Ecto neural progenitor cell (in vitro differentiated cells): ENCODE data around the gene PTGER4.
A peak's percentile ranks its signal among the peaks of the same experiment; 100 is the strongest.

Experiments
- DNase-seq: peaks from one replicate; pipeline ENCODE4 v3.0.0-alpha.2; 2018; ENCODE audit warnings: low spot score

PTGER4 gene

DNA sequence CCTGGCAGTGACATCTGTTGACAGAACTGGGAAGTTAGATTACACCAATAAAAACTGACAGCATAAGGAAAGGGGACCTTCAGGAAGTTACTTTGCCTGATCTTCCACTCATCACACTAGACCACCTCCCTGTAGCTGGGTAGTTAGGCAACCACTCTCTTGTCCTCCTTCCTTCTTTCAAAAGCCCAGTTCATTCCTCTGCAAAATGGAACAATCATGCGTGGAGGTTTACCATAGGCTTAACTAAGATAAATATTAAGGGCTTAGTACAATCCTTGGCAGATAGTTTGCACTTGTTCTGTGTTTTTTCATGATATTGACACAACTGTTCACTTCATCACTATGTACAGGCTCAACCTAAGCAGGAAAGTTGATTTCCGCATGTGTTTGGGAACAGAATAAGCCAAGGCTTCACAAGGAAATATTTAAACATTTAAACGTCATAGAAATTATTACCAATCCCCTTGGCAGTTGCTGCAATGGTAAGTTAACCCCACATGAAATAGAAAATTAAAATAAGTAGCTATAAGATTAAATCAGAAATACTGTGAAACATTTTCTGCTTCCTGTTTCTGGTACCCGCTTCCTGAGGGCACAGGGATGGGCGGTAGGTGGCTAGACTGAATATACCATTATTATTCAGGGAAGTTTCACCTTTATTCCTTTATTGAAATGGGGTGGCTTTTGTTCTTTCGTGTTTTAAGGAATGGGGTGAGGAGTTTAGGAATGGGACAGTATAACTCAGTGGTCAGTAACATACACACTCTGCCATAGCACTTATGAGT, 9.9 kb upstream of the PTGER4 start:
- DNase-seq = no peak

DNA sequence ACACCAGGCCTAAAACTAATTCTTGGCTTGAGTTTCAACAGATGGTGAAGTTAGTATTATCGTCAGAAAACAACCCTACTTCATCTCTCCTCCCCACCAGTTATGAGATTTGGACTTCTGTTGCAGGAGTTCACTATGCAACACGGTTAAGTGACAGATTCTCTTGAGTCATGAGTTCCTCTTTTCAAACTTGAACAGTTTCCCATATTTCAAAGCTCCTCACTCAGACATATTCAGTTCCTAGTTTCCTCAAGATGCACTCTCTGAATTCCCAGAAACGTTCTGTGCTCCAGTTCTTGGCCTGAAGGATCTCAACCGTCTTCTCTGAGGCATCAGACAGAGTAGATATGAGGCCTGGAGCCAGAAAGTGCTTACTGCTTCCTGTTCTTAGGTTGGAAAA, 7.3 kb upstream of the PTGER4 start:
- no peak for DNase-seq

- no peak for DNase-seq
Measured at GRCh38 chr5:40674661-40675235, 5.0 kb upstream of the PTGER4 start.

GRCh38 chr5:40675396-40676133, 4.2 kb upstream of the PTGER4 start:
- DNase-seq = no peak

DNA sequence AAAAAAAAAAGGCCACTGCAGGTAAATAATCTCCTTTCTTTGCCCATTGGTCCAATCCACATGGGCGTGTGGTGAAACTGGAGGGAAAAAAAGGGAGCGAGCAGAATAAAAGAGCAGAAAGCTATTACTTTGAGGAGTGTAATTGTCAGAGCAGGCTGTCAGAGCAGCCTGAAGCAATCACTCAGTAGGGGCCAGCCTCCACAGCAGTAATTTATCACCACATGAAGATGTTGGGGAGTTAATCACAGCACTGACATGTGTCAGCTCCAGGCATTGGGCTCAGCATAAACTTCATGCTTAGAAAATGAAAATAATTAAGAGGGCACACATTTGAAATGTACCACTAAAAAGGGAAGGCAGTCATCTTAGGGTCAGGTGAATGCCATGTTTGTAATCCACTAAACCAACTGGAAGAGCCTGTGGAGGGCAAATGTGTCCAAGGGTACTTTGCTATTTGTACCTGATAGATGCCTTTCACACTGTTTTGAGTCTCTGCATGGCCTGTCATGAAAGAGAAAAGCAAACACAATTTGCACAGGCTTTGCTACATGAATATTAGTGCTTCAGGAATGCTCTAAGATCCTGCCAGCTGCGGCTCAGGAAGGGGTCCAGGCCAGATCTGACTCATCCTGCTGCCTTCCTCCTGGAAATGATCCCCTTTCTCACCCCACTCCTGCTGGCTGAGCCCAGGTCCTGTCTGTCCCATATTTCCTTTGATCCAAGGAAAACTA, 2.9 kb upstream of the PTGER4 start:
- no peak for DNase-seq

DNA sequence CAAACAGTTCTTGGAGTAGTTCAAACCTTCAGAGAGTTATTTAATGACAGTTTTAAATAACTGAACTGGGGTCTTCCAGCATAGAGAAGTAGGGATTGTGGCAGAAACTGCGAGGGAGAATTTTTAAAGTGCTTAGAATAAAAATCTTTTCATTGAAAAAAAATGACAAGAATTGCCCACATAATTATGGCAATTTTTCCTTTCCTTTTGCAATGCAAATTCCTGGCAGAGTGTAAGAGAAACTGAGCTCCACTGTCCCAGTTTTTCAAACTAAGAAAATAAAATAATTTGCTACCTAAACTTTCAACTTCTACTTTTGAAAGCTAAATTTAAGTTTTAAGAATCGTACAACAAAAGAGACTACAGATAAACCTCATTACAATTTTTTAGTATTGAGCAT, 2.3 kb upstream of the PTGER4 start:
- no peak for DNase-seq

DNA sequence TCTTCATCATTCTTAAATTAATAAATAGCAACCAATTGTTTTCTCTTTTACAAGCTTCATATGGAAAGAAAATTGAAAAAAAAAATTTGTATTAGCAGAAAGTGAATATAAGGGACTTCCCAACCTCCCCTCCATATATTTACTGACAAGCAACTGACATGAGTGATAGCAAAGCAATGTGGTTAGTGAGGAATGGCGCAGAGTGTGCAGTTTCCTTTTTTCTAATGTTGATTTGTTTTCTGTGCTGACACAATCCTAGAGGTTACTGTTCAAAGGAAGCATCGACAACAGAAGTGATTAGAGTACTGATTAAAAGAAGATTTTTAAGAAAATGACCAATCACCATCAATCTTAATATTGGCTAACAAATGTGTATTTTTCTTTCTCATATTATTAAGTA, 1.7 kb upstream of the PTGER4 start:
- no peak for DNase-seq

- no peak for DNase-seq
Measured at GRCh38 chr5:40678460-40679147, 1.1 kb upstream of the PTGER4 start.

DNA sequence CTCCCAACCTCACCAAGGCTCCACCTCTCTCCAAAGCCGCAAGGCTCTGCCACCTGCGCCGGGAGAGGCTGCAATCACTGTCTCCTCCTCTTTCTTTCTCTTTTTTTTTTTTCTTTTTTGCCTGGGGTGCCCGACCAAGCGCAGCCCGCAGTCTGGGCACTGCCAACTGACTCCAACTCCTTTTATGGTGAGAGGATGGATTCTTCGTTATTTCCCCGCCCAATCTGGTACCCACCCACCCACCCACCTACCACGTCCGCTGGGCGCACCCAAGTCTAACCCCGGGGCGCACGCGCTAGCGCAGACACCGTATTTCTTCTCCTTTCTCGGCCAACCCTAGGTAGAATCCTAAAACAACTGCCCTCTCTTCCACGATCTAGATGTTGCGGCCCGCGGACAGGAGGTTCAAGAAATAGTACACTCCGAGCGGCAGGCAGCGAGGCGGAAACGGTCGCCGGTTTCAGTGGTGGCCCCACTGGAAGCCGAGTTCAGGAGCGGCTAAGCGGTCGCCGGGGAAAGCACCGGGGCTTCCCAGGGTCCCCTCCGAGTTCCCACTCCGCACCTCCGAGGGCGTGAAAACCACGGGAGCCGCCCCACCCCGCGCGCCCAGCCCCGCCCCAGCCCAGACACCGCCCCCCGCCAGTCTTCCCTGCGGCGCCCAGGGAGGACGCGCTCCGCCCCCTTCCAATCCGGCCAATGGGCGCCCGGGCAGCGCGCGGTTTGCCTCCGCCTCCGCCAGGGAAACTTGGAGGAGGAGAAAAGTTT, 385 bp upstream of the PTGER4 start:
- peak; percentile 93 for DNase-seq

DNA sequence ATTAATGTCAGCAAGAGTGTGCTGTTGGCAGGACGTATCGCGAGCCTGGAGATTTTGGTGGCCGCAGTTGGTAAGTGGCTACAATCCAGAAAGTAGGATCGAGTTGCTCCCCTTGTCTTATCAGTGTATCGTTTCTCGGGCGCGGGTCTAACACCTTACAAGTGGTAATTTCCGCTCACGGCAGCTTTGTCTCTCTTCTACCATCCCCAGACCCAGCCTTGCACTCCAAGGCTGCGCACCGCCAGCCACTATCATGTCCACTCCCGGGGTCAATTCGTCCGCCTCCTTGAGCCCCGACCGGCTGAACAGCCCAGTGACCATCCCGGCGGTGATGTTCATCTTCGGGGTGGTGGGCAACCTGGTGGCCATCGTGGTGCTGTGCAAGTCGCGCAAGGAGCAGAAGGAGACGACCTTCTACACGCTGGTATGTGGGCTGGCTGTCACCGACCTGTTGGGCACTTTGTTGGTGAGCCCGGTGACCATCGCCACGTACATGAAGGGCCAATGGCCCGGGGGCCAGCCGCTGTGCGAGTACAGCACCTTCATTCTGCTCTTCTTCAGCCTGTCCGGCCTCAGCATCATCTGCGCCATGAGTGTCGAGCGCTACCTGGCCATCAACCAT, 1.1 kb downstream of the PTGER4 start:
- DNase-seq = peak; percentile 61

GRCh38 chr5:40681363-40682153, 1.8 kb downstream of the PTGER4 start:
- DNase-seq = peak; percentile 56

DNA sequence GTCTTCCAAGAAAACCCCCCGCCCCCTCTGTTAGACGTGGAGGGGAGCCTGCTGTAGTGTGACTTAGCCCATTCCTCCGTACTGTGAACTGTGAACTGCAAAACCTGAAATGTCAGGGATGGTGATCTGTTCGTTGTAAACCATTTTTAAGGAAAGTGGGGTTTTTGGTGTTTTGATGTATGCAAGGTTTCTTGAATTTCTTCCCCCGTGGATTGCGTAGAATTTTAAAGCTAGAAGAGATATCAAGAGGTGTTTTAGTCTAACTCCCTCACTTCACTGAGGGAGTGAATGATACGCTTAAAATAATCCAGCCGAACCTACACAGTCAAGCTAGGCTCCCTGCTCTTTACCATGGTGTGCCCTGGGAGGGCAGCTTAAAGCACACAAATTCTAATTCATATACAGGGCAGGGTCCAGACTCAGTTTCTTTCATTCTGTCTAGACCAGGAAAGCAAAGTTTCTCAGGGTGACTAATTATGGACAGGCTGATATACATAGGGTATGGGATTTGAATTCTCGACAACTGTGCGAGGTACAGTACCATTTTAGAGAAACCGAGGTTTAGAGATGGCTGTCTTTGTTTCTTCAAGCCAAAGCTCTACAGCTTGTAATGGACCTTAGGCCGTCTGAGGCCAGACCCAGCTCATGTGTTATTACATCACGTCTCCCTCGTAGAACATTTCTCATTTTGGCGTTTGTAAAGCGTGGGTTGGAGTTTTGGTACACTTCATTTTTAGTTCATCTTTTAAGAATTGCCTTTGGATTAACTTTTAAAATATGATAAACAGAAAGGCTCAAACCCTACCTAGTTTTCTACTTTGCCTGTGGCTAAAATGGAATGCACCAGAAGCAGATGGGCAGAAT, 2.7 kb downstream of the PTGER4 start:
- DNase-seq = no peak

- no peak for DNase-seq
Measured at GRCh38 chr5:40683305-40683704, 3.6 kb downstream of the PTGER4 start.

DNA sequence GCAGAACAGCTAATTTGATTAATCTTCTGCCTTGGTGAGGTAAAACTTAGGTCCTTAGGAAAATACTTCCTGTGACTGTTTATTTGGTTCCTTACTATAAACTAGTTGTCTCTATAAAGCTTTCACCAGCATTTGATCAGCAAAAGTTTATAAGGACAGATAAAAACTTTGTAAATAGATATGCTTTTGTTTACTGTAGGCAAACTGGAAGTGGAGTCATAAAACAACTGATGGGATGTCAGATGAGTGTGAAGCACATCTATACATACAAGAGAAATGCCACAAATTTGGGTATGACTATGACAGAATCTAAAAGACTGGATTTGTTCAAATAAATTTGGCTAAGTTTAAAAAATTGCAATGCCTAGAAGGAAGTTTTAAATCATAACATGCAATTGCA, 5.5 kb downstream of the PTGER4 start:
- no peak for DNase-seq

- DNase-seq = no peak
Measured at GRCh38 chr5:40685976-40686486, 6.3 kb downstream of the PTGER4 start.

DNA sequence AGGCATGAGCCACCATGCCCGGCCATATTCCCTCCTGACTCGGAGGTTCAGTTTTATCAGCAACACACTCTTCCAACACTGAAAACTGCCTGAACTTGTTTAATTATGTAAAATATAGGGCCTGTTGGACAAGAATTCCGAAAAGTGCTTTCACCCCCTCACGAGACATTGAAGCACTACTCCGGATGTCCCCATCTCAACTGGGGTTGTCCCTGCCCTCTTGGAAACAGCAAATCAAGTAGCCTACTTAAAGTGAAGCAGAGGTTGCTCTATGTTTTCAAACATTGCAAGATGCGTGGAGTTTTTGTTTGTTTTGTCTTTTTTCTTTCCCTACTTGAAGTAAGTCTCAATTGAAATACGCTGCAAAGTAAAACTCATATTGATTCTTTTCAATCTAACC, 7.6 kb downstream of the PTGER4 start:
- DNase-seq = no peak

DNA sequence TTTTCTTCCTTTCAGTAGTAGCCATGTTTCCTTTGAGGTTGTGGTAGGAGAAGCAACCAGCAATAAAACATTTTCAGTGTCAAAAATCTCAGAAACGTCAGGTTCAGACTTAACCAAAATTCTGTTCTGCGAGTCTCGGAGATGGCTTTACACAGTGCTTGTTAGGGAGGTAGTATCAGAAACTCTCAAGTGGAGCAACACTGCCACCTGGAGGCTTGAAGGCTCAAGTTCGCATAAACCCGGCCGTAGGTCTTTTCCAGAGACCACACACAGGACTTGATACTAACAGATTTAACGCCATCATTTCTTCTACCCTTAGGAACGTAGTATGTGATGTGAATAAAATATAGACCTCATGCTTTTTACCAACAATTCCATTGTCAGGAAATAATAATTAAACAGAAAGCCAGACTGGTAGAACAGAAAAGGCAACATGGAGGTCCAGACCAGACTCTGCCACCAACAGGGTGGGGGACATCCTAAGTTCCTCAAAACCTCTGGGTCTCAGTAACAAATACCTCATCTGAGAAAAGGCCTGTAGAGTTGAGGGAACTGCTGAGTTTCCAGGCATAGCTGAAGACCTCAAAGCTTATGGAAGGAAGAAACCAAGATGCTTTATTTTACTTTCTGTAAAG, 8.5 kb downstream of the PTGER4 start:
- peak; percentile 86 for DNase-seq

- no peak for DNase-seq
Measured at GRCh38 chr5:40688996-40689395, 9.3 kb downstream of the PTGER4 start.
